Panc1 (cell line): Measurements from ENCODE around the gene VSIG10L2. TPM values are rescaled to one million over a fixed set of nuclear protein-coding genes. Genes with fewer than 3 reads are reported as not detected.

Experiments
- ATAC-seq: fragments of 200-7000 bp; cut with Tn5 transposase; 2 replicates; pipeline ENCODE4 v1.9.1; 2020; ENCODE audit warnings: mild to moderate bottlenecking, moderate library complexity
- BruUV-seq: library from RNA; stranded (reverse); fragments of 400-500 nt; replicated peaks from 2 replicates; lab custom pipeline; 2021; lab: Mats Ljungman, UMichigan
- CTCF ChIA-PET: fragments of 300-600 bp; sonication (Branson Sonifier 250); formaldehyde crosslinking; loops from one replicate; lab custom pipeline; 2022; ENCODE audit warnings: antibody characterized with exemption; lab: Charles Lee
- POLR2A ChIA-PET: fragments of 300-600 bp; sonication (Branson Sonifier 250); formaldehyde crosslinking; loops from one replicate; lab custom pipeline; 2022; ENCODE audit warnings: antibody characterized with exemption; lab: Charles Lee
- DNase-seq: peaks from one replicate; pipeline ENCODE4 v3.0.0-alpha.2; 2010; ENCODE audit warnings: low read depth, low spot score
- H3K27ac ChIP-seq: 2 replicates; pipeline ENCODE4 v1.5.1; 2011; ENCODE audit warnings: mild to moderate bottlenecking, low read length, inconsistent platforms
- H3K27me3 ChIP-seq: fragments of 200-500 bp; sonication (Bioruptor generic); 2 replicates; pipeline ENCODE4 v1.6.0; 2014; ENCODE audit warnings: low read length, inconsistent platforms; ENCODE audit not compliant: control insufficient read depth, insufficient read depth
- H3K36me3 ChIP-seq: fragments of 200-500 bp; sonication (Bioruptor generic); 2 replicates; pipeline ENCODE4 v1.5.1; 2014; ENCODE audit warnings: inconsistent platforms, mild to moderate bottlenecking, low read length, moderate library complexity; ENCODE audit not compliant: control insufficient read depth, insufficient read depth
- H3K4me1 ChIP-seq: 2 replicates; pipeline ENCODE4 v1.5.1; 2011; ENCODE audit warnings: inconsistent platforms, mild to moderate bottlenecking, low read length, moderate library complexity; ENCODE audit not compliant: control insufficient read depth, insufficient read depth
- H3K4me3 ChIP-seq, 2 experiments: 2 replicates each; pipeline ENCODE4 v1.5.1; 2011 to 2012; ENCODE audit warnings: low read depth in 2 of 2, low read length in 2 of 2, mild to moderate bottlenecking in 2 of 2, inconsistent platforms in 1 of 2, moderate library complexity in 1 of 2
- H3K9me3 ChIP-seq: fragments of 200-500 bp; sonication (Bioruptor generic); 2 replicates; pipeline ENCODE4 v1.5.1; 2014; ENCODE audit warnings: low read depth, mild to moderate bottlenecking, inconsistent platforms, low read length, moderate library complexity; ENCODE audit not compliant: control insufficient read depth, insufficient read depth
- POLR2AphosphoS5 ChIP-seq: IDR thresholded peaks from 2 replicates; pipeline ENCODE4 v1.6.1; 2012; ENCODE audit warnings: mild to moderate bottlenecking, low read depth, low read length, moderate library complexity
- REST ChIP-seq, 2 experiments: IDR thresholded peaks; 2 replicates each; pipeline ENCODE4 v1.6.1; 2011 to 2012; ENCODE audit warnings: low read depth in 2 of 2, control low read depth in 1 of 2, low read length in 1 of 2, mild to moderate bottlenecking in 1 of 2, moderate library complexity in 1 of 2; ENCODE audit not compliant: insufficient read depth in 1 of 2
- SIN3A ChIP-seq: IDR thresholded peaks from 2 replicates; pipeline ENCODE4 v1.6.1; 2012; ENCODE audit warnings: low read depth, mild to moderate bottlenecking, low read length, moderate library complexity, borderline replicate concordance; ENCODE audit not compliant: insufficient read depth
- TCF7L2 ChIP-seq: IDR thresholded peaks from 2 replicates; pipeline ENCODE4 v1.6.1; 2011; ENCODE audit warnings: mild to moderate bottlenecking, low read depth, low read length, inconsistent platforms
- in situ Hi-C: cut with HindIII; loops from 2 replicates; pipeline ENCODE4 v1.10.0; 2016; ENCODE audit warnings: low sequenced_read_pairs, low pct_unique_long_range_greater_than_20kb
- intact Hi-C: fragments of 100-400 bp; cut with micrococcal nuclease; formaldehyde crosslinking; loops from one replicate; pipeline ENCODE4 v1.10.0; 2022; ENCODE audit not compliant: unreplicated experiment
- total RNA-seq: library from RNA; stranded (reverse); gene quantifications from one replicate; pipeline ENCODE4 v1.2.1, GENCODE V29; 2021; ENCODE audit not compliant: unreplicated experiment
- TF ChIP-seq, protein P1 (sequence below): fragments of 450-650 bp; IDR thresholded peaks from 2 replicates; pipeline ENCODE4 v1.5.1; 2017; ENCODE audit warnings: mild to moderate bottlenecking

The VSIG10L2 gene
- total RNA-seq, 1 experiment from 2014 or later = not detected

GRCh38 chr11:125939081-125939521, 6.7 kb upstream of the VSIG10L2 start:
- intact Hi-C loops (no loop called here), in situ Hi-C loops (loop anchor here (25.0 kb wide), 1 partner anchor 273 kb away; the partner anchor contains the start of genes FAM118B and RPUSD4)
- DNase-seq (no peak), ATAC-seq (no peak)
- Histone ChIP-seq H3K9me3 (no peaks in the 10 kb centered on the region), H3K4me1 (no peaks in the 10 kb centered on the region), H3K27ac (no peak overlapping the region), H3K27me3 (no peaks in the 10 kb centered on the region), H3K36me3 (no peaks in the 10 kb centered on the region), H3K4me3 (no peak overlapping the region)
- CTCF ChIA-PET = no interaction called here
- BruUV-seq = no TSS peak
- POLR2A ChIA-PET = no interaction called here
- TF ChIP-seq, protein P1, sequence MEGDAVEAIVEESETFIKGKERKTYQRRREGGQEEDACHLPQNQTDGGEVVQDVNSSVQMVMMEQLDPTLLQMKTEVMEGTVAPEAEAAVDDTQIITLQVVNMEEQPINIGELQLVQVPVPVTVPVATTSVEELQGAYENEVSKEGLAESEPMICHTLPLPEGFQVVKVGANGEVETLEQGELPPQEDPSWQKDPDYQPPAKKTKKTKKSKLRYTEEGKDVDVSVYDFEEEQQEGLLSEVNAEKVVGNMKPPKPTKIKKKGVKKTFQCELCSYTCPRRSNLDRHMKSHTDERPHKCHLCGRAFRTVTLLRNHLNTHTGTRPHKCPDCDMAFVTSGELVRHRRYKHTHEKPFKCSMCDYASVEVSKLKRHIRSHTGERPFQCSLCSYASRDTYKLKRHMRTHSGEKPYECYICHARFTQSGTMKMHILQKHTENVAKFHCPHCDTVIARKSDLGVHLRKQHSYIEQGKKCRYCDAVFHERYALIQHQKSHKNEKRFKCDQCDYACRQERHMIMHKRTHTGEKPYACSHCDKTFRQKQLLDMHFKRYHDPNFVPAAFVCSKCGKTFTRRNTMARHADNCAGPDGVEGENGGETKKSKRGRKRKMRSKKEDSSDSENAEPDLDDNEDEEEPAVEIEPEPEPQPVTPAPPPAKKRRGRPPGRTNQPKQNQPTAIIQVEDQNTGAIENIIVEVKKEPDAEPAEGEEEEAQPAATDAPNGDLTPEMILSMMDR = no peak

GRCh38 chr11:125940145-125940544, 5.7 kb upstream of the VSIG10L2 start:
- BruUV-seq = no TSS peak
- in situ Hi-C loops = loop anchor here (25.0 kb wide), 1 partner anchor 272 kb away; the partner anchor contains the start of genes FAM118B and RPUSD4
- no peak for DNase-seq

More at GRCh38 chr11:125940145-125940544, 5.7 kb upstream of the VSIG10L2 start:
- Histone ChIP-seq H3K4me3 (no peak overlapping the region), H3K4me1 (no peaks in the 10 kb centered on the region), H3K27ac (no peak overlapping the region), H3K27me3 (no peaks in the 10 kb centered on the region), H3K9me3 (no peaks in the 10 kb centered on the region), H3K36me3 (no peaks in the 10 kb centered on the region)
- TF ChIP-seq TCF7L2 = no peak
- TF ChIP-seq REST (IDR thresholded peaks at IDR 0.05; ENCODE audit: insufficient read depth in 1 of 2, low read depth in 2 of 2, low read length in 1 of 2) = no peak
- TF ChIP-seq, protein P1 = no peak
- TF ChIP-seq POLR2AphosphoS5 = no peak
- TF ChIP-seq SIN3A = no peak
- POLR2A ChIA-PET = no interaction called here
- CTCF ChIA-PET = interaction anchor here (1.0 kb wide), 1 partner anchor 121 kb away, joined by 3 read pairs; no protein-coding TSS in a partner anchor
- intact Hi-C loops = loop anchor here (5.0 kb wide), 1 partner anchor 122 kb away; the partner anchor contains the start of gene CDON
- no peak for ATAC-seq
